Measurements from ENCODE around the gene GGTA1. TPM values are rescaled to one million over a fixed set of nuclear protein-coding genes. Genes with fewer than 3 reads are reported as not detected.

Gene GGTA1
- total RNA-seq, 1 experiment from 2014 or later: not detected

DNA sequence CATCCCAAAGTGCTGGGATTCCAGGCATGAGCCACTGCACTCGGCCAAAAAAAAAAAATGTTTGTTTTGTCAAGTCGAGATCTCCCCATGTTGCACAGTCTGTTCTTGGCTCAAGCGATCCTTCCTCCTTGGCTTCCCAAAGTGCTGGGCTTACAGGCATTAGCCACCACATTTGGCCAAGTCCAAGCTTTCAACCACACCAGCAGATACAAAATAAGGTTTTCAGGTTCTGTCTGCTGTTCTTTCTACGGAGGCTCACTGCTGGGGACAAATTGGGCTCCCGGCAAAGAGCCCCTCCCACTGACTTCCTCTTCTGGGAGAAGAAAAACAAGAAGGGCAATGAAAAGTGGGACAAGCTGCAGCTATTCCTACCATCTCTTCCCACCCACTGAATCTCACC is 37.6 kb upstream of the GGTA1 start (continued):
- TF ChIP-seq, protein P1, sequence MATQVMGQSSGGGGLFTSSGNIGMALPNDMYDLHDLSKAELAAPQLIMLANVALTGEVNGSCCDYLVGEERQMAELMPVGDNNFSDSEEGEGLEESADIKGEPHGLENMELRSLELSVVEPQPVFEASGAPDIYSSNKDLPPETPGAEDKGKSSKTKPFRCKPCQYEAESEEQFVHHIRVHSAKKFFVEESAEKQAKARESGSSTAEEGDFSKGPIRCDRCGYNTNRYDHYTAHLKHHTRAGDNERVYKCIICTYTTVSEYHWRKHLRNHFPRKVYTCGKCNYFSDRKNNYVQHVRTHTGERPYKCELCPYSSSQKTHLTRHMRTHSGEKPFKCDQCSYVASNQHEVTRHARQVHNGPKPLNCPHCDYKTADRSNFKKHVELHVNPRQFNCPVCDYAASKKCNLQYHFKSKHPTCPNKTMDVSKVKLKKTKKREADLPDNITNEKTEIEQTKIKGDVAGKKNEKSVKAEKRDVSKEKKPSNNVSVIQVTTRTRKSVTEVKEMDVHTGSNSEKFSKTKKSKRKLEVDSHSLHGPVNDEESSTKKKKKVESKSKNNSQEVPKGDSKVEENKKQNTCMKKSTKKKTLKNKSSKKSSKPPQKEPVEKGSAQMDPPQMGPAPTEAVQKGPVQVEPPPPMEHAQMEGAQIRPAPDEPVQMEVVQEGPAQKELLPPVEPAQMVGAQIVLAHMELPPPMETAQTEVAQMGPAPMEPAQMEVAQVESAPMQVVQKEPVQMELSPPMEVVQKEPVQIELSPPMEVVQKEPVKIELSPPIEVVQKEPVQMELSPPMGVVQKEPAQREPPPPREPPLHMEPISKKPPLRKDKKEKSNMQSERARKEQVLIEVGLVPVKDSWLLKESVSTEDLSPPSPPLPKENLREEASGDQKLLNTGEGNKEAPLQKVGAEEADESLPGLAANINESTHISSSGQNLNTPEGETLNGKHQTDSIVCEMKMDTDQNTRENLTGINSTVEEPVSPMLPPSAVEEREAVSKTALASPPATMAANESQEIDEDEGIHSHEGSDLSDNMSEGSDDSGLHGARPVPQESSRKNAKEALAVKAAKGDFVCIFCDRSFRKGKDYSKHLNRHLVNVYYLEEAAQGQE (IDR thresholded peaks at IDR 0.05; ENCODE audit: low read depth): no peak
- TF ChIP-seq, protein P2, sequence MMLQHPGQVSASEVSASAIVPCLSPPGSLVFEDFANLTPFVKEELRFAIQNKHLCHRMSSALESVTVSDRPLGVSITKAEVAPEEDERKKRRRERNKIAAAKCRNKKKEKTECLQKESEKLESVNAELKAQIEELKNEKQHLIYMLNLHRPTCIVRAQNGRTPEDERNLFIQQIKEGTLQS (IDR thresholded peaks at IDR 0.05): no peak
- no peak for TF ChIP-seq CEBPB (IDR thresholded peaks at IDR 0.05; ENCODE audit: low read depth)
- no peak for TF ChIP-seq YY1 (IDR thresholded peaks at IDR 0.05; ENCODE audit: extremely low read depth, insufficient replicate concordance, low read depth, low read length)

DNA sequence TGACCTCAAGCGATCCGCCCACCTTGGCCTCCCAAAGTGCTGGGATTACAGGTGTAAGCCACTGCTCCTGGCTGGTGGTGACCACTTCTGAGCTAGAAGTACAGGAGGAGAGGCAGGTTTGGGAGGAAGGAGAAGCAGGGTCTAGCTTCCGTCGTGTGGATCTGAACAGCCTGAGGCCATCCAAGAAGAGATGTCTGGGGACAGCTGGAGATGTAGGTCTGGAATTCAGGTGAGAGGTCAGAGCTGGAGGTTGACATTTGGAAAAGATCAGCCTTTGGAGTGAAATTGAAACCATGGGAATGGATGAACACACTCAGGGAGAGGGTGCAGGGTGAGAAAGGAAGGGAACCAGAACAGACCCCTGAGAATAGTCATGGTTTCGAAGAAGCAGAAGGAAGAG is 33.2 kb upstream of the GGTA1 start:
- BruUV-seq (replicated peaks): no TSS peak
- Histone ChIP-seq H4K20me1 (ENCODE audit: insufficient read depth) (no peaks in the 10 kb centered on the region), H3K9me2 (ENCODE audit: insufficient read depth) (no peaks in the 10 kb centered on the region), H3K36me3 (ENCODE audit: control insufficient read depth in 1 of 2, insufficient read depth in 2 of 2, low read length in 2 of 2) (no peaks in the 10 kb centered on the region), H3K79me2 (ENCODE audit: insufficient read depth, low read length) (no peaks in the 10 kb centered on the region), H3K9ac (ENCODE audit: low read length) (no peak overlapping the region), H3K4me2 (ENCODE audit: low read length) (no peak overlapping the region), H3K27me3 (ENCODE audit: insufficient read depth, low read length) (no peaks in the 10 kb centered on the region), H2AFZ (ENCODE audit: low read depth, low read length, poor library complexity, severe bottlenecking) (no peak overlapping the region), H3K4me3 (replicated peaks in 1 of 2; ENCODE audit: low read depth in 1 of 2, low read length in 2 of 2) (no peak overlapping the region), H3K9me3 (ENCODE audit: control insufficient read depth in 1 of 2, insufficient read depth in 1 of 2, low read depth in 1 of 2, low read length in 2 of 2) (no peaks in the 10 kb centered on the region), H3K4me1 (ENCODE audit: control insufficient read depth in 1 of 2, insufficient read depth in 2 of 2, low read length in 2 of 2) (peaks cover 3 to 10% of the 10 kb centered on the region in 2 experiments; a peak in 3 of 4 replicates), H3K27ac (ENCODE audit: low read depth, low read length) (no peak overlapping the region)
- ChIA-PET POLR2A (no interaction called here), CTCF (interaction anchor here (0.7 kb wide), 1 partner anchor 70 kb away, joined by 3 read pairs; no protein-coding TSS in a partner anchor), RAD21 (ENCODE audit: low non-redundant PET in 1 of 2, low total read pairs in 2 of 2, uncharacterized antibody in 2 of 2, unreplicated experiment in 2 of 2) (no interaction called here)
- ATAC-seq: no peak
- intact Hi-C loops (cut with micrococcal nuclease): no loop called here
- no peak for DNase-seq (ENCODE audit: low read depth, low spot score)
- TF ChIP-seq EZH2 (IDR thresholded peaks at IDR 0.05) (no peak), RAD21 (IDR thresholded peaks at IDR 0.05; ENCODE audit: low read depth) (no peak), JUND (IDR thresholded peaks at IDR 0.05) (no peak), YY1 (IDR thresholded peaks at IDR 0.05; ENCODE audit: extremely low read depth, insufficient replicate concordance, low read depth, low read length) (no peak)
- TF ChIP-seq, protein P3, sequence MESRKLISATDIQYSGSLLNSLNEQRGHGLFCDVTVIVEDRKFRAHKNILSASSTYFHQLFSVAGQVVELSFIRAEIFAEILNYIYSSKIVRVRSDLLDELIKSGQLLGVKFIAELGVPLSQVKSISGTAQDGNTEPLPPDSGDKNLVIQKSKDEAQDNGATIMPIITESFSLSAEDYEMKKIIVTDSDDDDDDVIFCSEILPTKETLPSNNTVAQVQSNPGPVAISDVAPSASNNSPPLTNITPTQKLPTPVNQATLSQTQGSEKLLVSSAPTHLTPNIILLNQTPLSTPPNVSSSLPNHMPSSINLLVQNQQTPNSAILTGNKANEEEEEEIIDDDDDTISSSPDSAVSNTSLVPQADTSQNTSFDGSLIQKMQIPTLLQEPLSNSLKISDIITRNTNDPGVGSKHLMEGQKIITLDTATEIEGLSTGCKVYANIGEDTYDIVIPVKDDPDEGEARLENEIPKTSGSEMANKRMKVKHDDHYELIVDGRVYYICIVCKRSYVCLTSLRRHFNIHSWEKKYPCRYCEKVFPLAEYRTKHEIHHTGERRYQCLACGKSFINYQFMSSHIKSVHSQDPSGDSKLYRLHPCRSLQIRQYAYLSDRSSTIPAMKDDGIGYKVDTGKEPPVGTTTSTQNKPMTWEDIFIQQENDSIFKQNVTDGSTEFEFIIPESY (IDR thresholded peaks at IDR 0.05; ENCODE audit: extremely low read depth, insufficient replicate concordance, low read length): no peak

All from HCT116 (cell line).